GM10847 (cell line): ENCODE measurements around the gene ACTN4.

Experiments used
- POLR2A ChIP-seq: IDR thresholded peaks from 2 replicates; pipeline ENCODE4 v1.6.1; 2011; ENCODE audit not compliant: insufficient read length; ENCODE audit errors: extremely low read depth

Gene ACTN4

DNA sequence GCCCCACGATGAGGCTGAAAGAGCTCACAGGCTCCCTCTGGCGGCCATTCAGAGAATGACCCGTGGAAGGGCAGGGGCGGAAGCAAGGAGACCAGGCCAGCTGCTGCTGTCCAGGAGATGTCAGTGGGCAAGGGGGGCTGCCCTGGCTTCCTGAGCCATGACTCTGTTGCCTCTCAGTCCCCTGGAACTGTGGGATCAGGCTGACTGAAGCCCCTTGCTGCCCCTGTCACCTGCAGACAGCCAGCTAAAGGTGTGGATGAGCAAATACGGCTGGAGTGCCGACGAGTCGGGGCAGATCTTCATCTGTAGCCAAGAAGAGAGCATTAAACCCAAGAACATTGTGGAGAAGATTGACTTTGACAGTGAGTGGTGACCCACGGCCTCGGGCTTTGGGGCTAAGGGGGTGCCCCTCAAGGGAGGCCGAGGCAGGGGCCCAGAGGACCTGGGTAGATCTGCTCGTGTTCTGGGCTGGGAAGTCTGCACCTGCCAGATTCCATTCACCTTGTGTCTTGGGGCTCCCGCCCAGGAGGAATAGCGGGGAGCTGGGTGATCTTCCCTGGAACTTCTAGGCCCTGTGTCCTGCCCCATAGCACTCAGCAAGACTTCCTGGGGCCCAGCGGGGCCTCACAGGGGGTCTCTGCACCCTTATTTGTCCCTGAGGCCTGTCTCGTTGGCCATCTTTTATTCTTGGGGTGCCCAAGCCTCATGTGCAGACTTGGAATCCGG is 12.5 kb upstream of the ACTN4 start:
- no peak for TF ChIP-seq POLR2A

DNA sequence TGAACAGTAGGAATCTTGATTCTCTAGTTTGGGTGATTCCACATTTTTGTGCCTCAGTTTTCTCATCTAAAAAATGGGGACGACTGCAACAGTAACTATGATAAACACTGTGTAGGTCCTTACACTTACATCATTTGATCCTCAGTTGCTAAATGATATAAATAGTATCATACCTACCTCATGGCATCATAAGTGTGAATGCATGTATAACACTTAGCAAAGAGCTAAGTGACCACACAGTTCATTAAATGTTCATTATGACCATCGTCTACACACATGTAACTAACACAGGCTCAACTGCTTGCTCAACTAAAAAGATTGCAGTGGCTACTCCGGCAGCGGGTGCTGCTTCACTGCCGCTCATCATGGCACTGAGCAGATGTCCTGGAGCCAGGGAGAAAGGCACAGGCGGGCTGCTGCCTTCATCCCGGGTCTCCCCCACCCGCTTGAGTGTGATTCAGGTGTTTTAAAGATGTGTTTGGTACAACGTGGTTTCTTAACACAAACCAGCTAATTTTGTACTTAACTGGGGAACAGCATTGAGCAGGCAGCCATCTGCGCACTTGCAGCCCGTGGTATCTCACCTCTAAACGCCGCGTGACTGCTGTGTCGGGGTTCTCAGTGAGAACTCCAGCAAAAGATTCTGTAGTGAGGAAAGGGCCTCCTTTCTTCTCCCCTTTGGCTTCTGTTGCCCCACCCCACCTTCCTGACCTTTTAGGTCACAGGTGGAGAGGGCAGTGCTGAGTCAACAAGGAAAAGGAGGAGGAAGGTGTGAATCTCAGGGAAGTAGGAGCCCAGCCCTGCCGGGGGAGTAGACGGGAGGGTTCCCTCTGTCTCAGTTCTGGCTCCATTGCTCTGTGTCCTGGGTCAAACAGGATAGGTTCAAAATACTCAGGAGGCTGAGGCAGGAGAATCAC is 11.7 kb upstream of the ACTN4 start:
- no peak for TF ChIP-seq POLR2A

DNA sequence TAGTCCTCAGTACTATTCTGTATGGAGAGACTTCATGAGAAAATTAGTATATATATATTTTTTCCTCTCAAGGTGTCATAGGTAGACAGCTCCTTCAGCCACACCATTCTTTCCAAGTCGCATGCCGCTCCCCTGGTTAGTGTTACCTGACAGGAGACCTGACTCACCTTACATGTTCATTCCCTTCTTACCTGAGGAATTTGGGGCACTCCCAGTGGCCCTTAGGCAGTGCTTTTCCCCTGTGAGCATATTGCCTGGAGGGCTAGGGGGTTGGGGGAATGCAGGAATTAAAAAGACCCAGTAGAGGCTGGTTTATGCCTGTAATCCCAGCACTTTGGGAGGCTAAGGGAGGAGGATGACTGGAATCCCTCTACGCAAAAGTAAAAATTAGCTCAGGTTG is 9.0 kb upstream of the ACTN4 start:
- TF ChIP-seq POLR2A: no peak

DNA sequence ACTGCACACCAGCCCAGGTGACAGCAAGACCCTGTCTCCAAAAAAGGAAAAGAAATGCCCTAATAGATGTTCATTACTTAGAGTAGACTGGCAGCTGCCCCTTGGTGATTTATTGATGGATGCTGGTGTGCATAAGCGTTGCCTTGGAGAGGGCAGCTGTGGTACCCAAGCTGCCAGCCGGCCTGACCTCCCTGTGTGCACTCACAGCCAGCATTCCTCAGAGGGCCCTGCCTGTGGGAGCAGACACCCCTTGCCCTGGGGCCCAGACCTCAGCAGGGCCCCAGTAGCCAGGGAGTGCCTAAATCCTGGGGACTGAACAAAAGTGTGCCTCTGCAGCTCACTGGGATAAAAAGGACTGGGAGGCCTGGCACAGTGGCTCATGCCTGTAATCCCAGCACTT is 7.8 kb upstream of the ACTN4 start:
- no peak for TF ChIP-seq POLR2A

DNA sequence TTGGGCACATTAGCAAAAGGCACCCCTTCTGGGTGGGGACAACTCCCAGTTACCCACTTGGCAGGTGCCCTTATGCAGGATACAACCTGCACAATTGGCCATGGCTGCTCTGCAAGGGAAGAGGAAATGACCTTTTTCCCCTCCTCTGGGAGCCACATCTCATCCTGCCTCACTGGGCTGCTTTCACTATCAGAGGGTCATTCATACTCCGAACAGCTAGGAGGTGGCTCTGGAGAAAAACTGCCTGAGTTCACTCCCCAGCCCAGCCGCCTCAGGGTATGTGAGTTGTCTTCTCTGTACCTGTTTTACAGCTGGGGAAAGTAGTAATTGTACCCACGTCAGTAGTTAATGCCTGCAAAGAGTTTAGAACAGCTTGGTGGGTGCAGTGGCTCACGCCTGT is 7.1 kb upstream of the ACTN4 start:
- no peak for TF ChIP-seq POLR2A

DNA sequence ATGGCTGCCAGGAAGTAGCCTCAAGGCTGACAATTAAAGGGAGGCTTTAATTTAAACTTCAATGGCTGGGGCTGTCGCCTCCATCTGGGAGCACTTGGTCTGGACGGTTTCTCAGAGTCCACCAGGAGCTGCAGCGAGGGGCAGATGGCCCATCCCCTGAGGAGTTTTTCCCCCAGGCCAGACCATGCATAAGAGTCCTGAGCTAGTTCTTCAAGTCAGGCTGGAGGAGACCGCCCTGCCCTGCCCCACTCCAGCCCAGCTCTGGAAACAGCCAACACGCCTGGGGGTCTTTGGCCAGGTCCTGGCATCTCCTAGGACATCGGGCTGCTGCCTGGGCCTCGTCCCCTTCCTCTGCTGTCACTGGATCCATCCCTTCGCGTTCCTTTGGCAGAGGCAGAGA is 5.3 kb upstream of the ACTN4 start:
- no peak for TF ChIP-seq POLR2A

DNA sequence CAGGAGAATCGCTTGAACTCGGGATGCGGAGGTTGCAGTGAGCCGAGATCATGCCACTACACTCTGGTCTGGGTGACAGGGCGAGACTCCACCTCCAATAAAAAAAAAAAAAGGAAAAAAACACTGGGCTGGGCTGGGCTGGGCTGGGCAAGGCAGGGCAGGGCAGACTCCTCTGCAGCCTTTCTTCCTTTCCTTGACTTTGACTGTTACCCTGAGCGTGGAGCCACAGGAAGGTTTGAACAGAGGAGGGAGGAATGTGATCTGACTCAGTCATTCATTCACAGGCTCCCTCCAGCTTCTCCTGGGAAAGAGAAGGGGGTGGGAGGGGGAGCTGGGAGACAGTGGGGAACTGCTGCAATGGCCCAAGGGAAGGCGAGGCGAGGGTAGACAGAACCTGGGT is 2.7 kb upstream of the ACTN4 start:
- TF ChIP-seq POLR2A: no peak

DNA sequence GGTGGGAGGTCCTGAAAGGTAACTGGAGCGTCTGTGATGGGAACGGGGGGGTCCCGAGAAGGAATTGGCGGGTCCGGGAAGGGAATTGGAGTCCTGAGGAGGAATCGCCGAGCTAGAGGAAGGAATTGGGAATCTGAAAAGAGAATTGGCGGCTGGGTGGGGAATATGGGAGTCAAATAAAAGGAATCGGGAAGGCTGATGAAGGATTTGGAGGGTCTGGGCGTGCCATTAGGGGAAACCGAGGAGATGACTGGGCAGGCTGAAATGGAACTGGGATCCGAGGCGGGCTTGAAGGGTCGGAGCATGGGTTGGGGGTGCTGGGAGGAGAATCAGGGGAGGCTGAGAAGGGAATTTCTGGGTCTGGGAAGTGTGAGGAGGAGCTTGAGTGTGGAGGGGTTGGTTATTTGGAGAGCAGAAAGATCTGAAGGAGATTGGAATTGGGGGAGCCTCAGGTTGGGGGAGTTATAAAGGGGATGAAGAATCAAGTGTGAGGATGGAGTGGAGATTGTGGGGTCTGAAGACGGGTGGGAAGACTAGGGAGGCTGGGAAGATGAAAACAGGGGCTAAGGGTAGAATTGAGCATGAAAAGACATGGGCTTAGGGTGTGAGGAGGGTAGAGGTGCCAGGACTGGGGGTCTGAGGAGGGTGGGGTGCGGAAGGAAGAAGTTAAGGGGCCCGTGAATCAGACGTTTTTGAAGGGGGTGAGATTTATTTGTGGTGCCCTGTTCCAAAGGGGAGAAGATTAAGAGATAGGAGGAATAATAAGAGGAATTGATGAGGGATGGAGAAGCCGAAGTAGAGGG is 718 bp downstream of the ACTN4 start:
- no peak for TF ChIP-seq POLR2A

DNA sequence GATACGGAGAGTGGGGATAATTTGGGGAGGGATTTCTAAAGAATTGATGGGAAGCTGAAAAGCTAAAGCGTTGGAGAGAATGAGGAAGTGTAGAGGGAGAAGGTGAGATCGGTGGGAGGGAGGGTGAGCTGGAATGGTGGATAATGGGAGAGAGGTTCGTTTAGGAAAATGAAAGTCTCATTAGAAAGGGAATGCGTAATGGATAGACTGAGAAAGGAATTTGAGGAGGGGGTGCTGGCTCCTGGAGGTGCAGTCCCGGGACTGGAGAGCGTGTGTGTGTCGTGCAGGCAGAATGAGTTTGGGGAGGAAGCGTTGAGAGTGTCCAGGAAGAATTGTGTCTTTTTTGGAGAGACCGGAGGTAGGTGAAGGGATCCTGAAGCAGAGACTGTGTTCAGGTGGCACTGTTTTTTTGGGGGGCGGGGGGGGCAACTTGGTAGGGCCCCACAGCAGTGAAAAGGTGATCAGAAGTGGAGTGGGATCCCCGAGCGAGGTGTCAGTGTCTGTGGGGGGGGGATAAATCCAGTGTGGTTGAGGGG is 1.4 kb downstream of the ACTN4 start:
- TF ChIP-seq POLR2A: no peak

DNA sequence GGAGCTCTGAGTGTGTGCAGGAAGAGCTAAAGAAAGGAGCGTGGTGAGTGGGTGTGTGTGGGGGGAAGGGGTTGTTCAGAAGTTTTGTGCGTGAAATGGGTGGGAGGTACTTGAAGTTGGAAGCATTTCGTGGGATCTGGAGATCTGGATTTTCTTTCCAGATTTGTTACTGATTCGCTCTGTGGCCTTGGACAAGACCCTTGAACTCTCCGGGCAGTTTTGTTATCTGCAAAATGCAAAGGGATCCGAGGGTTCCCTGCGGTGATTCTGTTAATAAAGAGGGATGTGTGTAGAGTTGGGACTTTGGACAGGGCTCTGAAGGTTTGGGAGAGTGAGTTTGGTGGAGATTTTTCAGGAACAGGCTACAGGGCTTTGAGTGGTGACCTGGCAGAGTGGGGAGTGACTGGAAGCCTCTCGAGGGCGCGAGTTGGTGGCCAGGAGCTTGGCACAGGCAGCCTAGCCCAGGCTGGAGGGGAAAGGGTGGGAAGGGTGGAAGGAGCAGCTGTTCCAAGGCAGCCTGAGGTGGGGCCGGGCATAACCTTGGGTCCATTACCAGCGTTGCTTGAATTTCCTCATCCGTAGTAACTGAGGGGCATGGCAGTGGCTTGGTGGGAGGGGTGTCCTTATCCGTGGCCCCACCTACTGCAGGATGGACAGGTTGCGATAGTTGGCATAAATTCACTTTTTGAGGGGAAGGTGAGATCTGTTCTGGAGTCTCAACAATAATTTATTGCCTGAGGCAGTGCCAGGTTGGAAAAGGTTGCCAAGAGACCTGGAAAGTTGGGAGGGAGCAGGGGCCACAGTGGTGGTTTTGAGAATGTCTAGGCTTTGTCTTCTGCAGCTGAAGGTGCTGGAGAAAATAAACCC is 2.1 kb downstream of the ACTN4 start:
- no peak for TF ChIP-seq POLR2A

DNA sequence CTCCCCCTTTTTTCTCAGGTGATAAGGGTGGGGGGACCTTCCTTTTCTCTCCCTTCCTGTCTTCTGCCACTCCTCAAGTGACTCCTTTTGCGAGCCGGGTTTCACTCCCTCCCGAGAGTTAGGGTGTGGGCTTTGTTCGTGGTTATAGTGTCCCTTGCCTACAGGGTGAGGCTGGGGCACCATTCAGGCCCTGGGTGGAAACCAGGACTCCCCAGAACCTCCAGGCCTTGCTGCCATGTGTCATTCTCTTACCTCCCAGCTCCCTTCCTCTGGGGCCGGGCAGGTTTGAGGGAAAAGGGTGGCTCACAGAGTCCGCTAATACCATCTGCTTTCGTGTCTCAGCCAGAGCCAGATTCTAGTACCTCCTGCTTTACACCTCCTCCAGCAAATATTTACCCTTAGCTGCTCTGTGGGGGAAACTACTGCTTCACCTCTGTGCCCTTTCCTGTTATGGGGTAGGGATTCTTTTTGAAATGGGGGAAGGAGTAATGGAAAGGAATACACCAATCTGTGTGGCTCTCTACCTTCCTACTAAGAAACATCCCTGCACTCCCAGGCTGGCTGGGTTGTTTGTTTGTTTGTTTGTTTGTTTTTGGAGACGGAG is 2.8 kb downstream of the ACTN4 start:
- TF ChIP-seq POLR2A: no peak

DNA sequence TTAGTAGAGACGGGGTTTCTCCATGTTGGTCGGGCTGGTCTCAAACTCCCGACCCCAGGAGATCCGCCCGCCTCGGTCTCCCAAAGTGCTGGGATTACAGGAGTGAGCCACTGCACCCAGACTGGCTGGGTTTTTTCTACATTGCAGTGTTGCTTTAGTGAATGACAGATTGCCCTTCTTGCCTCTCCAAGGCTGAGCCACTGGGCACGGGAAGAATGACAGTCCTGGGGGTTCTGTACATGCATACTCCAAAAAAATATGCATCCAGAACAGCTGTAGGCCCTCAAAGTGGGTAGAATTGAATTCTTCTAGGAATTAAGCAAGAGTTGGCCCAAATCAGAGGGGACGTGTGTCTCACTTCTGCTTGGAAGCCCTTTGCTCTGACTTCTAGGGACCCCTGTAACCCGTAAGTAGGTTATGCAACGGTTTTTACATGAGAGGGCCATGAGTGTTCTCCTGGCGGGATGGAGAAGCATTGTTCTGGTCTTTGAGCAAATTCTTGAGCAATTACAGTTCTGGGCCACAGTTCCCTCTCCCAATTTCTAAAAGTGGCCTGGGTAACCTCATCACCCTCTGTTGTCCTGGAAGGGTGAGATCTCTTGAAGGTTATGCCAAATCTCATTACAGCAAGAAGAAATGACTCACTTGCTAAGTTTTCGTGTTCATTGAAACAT is 3.6 kb downstream of the ACTN4 start:
- TF ChIP-seq POLR2A: no peak

DNA sequence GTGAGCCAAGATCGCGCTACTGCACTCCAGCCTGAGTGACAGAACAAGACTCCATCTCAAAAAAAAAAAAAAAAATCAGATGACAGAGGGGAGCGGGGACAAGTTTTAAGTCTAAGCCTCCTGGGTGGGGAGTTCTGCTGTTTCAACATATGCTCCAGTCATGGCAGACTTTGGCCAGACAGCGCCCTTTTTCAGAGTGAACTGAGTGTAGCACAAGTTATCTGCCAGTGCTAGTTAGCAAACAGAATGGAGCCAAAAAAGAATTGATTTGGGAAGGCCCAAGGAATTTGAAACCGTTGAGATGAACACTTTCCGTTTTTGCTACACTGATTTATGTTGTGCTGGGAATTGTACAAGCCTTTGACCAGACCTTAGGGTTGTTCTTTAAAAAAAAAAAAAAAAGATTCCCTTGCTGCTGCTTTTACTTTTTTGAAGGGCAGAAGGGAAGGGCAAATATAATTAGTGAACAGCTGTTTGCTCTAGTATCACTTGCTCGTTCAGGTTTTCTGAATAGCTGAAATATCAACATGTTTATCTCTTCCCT is 5.7 kb downstream of the ACTN4 start:
- TF ChIP-seq POLR2A: no peak
